ENCODE results near the gene PEAK1.

- no peak for TF ChIP-seq HDAC2 (IDR thresholded peaks at IDR 0.05)
- no peak for TF ChIP-seq EP300 (IDR thresholded peaks at IDR 0.05)
- TF ChIP-seq, protein P1, sequence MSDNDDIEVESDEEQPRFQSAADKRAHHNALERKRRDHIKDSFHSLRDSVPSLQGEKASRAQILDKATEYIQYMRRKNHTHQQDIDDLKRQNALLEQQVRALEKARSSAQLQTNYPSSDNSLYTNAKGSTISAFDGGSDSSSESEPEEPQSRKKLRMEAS (IDR thresholded peaks at IDR 0.05): no peak
- TF ChIP-seq ZFP36 (IDR thresholded peaks at IDR 0.05; ENCODE audit: borderline replicate concordance, partially characterized antibody): no peak
- no peak for TF ChIP-seq REST (IDR thresholded peaks at IDR 0.05)
- TF ChIP-seq, protein P2, sequence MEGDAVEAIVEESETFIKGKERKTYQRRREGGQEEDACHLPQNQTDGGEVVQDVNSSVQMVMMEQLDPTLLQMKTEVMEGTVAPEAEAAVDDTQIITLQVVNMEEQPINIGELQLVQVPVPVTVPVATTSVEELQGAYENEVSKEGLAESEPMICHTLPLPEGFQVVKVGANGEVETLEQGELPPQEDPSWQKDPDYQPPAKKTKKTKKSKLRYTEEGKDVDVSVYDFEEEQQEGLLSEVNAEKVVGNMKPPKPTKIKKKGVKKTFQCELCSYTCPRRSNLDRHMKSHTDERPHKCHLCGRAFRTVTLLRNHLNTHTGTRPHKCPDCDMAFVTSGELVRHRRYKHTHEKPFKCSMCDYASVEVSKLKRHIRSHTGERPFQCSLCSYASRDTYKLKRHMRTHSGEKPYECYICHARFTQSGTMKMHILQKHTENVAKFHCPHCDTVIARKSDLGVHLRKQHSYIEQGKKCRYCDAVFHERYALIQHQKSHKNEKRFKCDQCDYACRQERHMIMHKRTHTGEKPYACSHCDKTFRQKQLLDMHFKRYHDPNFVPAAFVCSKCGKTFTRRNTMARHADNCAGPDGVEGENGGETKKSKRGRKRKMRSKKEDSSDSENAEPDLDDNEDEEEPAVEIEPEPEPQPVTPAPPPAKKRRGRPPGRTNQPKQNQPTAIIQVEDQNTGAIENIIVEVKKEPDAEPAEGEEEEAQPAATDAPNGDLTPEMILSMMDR (IDR thresholded peaks at IDR 0.05): no peak
- TF ChIP-seq POLR2A (IDR thresholded peaks at IDR 0.05; ENCODE audit: low read length): no peak
- TF ChIP-seq, protein P3, sequence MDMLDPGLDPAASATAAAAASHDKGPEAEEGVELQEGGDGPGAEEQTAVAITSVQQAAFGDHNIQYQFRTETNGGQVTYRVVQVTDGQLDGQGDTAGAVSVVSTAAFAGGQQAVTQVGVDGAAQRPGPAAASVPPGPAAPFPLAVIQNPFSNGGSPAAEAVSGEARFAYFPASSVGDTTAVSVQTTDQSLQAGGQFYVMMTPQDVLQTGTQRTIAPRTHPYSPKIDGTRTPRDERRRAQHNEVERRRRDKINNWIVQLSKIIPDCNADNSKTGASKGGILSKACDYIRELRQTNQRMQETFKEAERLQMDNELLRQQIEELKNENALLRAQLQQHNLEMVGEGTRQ (IDR thresholded peaks at IDR 0.05): no peak
These were observed 246.4 kb downstream of the PEAK1 start for GRCh38 chr15:77173487-77173886.

Measured in A549 (cell line).